GM18867 (cell line): ENCODE results near the gene TXNDC2.
"Not testable (repeated sequence)": the region's sequence is repeated elsewhere in the genome, so short reads cannot be mapped to it uniquely, and the experiment has no call there.

Experiments used
- ATAC-seq: cut with Tn5 transposase; IDR thresholded peaks from one replicate; pipeline ENCODE4 v1.9.1; 2021; ENCODE audit warnings: mild to moderate bottlenecking, moderate library complexity; ENCODE audit not compliant: unreplicated experiment

Gene TXNDC2

DNA sequence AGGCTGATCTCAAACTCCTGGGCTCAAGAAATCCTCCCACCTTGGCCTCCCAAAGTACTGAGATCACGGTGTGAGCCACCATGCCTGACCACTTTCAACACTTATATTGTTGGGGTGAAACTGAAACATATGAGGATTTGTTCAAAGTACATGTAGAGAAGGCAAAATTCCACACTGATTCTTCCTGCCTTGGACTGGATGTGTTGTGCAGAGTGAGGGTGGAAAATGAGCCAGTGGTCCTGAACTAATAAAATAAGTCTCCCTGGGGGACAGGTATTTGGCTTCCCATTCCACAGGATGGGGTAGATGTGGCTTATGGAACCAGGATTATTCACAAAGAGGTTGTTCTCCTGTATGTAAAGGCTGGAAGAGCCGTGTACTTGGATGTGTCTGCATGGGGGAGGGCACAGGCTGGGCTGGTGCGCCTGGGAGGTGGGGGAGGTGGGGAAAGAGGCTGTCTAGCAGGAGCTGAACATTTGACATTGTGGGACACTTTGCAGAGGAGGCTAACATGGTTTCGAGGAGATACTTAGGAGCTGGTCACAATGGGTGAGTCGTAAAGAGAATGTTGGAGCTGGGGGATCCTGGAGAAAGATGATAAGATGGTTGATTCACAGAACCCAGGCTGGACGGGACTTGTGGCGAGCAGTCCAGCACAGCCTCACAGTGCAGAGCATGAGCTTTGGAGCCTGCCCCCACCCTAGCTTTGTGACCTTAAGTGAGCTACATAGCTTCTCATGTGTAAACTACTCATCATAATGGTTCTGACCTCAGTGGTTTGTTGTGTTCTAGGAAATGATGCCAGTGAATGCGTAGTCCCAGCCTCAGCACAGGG, at the start of gene TXNDC2:
Gene TXNDC2, plus strand, starts transcription at position 804 of the 835 bp plus-strand sequence. CDS start 708 bp downstream, outside the sequence.
- no peak for ATAC-seq

DNA sequence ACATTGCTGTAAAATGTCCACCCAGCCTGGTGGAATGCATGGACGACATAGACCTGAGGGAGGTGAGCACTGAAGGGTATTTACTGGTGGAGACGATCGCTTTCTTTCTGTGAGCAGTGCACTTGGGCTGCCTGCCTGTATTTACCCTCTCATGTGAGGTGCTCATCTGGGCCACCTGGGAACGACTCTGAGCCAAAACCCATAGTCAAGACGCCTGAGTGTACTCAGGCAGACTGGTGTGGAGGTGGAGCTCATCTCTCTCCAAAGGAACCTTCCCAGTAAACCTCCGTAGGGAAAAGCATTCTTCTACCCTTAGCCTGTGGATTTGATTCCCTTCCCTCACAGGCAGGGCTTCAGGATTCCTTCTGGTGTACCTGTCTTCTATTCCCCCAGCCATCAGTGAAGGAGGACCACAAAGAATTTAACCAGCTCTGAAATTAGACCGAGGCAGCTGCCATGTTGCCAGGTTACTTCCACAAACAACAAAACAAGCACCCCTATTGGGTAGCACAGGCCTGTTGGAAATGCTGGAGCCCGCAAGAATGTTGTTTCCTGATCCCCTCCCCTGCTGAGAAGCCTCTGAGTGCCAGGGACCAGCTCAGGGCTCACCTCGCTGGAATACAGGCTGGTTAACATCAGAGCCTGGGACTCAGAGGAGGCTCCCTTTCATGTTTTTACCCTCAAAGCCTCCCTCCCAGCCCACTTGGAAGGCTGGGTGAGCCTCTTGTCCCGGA, 47.5 kb upstream of the TXNDC2 start:
- ATAC-seq, result no peak

DNA sequence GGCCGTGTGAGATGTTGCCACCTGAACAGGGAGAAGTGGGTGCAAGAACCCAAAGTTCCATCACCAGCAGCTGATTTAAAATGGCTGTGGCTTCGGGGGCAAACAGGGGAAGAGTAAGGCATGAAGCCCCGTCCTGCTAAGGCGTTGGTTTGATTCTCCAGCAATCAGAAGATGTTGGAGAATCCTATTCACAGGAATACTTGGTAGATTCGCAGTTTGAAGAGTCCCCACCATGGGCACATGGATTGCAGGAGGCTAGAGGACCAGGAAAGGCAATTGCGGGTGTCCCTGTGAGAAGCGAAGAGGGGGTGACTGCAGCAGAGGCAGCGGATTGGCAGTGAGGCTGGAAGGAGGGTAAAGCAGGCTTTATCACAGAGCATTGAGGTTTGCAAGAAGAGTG, 46.6 kb upstream of the TXNDC2 start:
- ATAC-seq, result no peak

DNA sequence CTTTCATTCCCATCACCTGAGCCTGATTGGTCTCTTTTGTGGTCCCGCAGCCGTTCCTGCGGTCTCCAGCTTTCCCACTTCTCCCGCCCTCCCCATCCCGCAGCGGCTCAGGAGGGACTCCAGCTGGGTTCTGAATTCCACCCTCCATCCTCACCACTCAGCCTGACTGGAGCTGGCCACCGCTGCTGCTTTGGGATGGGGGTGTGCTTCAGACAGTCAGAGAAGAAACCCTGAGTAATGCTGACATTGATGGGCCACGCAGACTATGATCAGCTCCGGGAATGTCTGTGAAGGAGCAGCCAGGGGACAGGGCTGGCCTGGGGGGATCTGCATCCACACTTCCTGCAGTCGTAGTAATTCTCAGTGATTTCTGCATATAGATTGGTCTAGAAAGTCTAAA, 45.9 kb upstream of the TXNDC2 start:
- no peak for ATAC-seq

DNA sequence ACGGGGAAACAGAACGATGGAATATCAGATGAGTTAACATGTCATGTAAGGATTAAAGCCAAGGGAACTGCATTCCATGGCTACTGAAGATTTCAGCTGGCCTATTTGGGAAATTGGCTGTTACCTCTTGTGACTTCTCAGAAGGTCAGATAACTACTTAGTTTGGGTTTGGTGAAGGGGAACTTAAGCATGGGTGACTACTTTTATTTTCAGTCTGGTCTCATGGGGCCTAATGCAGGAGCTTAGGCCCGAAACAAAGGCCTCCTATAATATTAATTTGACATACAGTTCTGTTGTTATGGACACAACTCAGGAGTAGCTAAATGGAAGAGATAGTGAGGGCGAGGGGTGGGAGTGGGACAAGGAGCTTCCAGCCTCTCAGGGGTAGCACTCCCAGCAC, 44.0 kb upstream of the TXNDC2 start:
- ATAC-seq, result no peak

DNA sequence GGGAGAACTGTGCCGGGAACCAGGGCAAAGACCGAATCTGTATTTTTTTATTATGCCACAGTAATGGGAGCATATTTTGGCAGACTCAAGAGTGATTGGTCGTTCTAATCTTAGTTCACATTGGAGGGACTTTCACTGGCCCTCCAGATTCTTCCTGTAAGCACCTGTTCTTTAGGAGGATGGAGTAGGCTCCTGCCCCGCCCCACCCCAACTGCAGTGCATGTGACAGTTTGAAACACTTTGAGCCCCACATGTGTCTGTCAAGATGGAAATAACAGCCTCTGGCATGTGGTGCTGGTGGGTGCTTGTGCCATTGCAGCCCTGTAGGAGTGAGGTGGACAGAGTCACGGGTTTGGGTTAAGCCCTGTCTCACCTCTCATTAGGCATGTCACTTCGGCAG, 43.3 kb upstream of the TXNDC2 start:
- ATAC-seq, result no peak

DNA sequence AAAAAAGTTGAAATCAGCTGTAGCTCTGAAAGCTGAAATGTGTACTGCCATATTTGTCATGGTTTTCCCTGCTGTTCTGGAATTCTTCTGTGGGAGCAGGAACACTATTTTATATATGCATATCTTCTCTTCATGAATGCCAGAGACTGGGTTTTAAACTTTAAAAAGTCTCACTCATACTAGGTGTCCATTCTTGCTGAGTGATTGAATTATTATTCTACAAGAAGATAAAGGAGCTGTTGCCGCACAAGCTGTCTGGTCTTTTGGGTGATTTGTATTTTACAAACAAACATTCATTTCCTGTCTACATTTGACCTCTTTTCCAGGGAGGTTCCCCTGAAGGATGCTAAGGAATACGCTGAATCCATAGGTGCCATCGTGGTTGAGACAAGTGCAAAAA, 40.5 kb upstream of the TXNDC2 start:
- no peak for ATAC-seq

DNA sequence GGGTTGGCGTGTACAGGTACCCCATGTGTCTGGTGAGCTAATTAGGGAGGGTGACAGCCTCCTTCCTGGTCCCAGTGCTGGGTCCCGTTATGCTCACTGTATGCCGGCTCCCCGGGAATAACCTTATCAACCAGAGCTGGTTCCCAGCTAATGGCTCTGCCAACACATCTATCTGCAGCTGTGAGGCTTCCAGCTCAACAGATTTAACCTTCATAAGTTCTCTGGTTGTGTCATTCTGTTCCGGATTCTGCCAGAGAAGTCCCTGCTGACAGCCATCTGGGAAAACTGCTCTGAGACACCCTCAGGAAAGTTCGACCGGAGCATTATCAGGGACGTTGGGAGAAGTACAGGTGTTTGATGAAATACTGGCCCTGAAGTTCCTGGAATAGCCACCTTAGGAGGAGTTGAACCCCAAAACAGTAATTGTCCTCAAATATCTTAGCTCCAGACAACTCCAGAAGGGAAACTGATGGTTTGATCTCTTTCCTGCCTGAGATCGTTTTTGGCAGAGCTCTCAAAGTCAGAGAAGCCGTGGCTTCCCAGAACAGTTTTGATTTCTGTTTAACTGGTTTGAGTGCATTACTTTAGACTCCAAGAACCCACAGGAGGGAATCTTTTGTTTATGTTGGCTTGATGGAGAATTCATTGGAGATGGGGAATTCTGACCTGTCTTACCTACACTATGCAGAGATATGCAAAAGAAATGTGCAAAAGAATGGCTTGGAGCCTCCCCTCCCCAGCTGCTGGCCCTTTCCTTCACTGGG, 39.4 kb upstream of the TXNDC2 start:
- ATAC-seq, result no peak

DNA sequence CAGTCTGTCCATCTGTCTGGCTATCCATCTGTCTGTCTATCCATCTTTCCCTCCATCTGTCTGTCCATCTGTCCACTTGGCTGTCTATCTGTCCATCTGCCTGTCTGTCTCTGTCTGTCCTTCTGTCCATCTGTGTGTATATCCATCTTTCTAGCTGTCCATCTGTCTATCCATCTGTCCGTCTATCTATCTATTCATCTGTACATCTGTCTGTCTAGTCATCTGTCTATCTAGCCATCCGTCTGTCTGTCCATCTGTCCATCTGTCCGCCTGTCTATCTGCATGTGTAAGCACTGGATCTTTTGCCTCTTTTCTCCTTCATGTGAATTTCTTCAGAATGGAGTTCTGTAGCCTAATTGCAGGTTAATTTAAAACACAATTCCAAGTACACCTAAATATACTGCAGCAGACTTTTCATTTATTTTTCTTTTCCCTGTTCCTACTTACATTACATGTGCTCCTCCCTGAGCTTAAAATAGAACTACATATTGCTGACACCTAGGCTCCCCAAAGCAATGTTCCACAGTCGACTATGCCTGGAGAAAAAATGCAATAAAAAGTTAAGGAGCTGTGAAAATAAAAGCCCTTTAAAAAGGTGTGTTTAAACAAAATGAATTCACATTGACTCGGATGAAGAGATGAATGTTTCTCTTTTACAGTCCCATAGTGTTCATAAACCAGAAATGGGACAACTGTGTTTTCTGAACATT, 37.4 kb upstream of the TXNDC2 start:
- no peak for ATAC-seq

DNA sequence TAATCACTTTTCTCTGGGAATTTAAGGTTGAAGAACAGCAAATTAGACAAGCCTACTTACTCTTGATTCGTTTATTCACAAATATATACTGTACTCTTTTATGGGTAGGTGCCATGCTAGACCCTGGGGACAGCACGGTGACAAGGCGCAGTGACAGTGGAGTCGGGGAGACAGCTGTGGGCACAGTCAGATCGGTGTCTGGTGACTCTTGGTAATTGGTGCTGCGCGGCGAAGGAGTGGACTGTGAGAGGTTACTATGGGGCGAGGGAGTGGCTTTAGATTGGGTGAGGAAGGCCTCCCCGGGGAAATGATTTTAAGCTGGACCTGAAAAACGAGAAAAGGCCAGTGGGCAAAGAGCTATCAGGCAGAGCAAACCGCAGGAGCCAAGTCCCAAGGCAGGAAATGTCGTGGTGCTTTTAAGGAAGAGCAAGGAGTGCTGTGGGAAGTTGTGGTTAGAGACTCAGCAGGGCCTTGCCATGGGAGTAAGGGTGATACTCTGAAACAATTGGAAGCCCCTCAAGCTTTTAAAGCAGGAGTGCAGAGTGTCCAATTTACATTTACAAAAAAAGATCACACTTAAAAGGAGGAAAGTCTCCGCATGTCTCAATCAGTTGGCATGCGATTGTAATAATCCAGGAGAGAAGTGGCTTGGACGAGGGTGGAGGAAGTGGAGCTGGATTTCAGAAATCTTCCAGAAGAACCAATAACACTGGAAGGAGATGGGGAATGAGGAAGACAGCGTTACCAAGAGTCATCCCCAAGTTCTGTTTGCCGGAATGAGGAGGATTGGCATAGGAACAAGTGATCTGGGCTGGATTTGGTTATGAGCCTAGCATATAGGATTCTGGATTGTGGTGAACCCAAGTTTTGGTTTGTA, 36.1 kb upstream of the TXNDC2 start:
- ATAC-seq, result no peak

DNA sequence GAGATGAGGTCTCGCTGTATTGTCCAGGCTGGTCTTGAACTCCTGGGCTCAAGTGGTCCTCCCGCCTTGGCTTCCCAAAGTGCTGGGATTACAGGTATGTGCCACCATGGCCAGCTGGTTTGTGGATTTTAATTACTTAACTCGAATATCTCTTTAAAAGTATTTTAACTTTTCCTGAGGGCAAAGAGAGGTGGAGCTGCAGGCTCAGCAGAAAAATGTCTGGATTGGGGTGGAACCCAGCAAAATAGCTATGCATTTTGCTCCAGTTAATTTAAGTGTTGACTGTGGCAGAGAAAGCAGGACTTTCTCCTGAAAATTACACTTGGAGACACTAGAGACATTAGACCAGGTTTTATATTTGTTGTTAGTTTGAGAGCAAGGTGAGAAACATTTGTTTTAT, 35.5 kb upstream of the TXNDC2 start:
- no peak for ATAC-seq

DNA sequence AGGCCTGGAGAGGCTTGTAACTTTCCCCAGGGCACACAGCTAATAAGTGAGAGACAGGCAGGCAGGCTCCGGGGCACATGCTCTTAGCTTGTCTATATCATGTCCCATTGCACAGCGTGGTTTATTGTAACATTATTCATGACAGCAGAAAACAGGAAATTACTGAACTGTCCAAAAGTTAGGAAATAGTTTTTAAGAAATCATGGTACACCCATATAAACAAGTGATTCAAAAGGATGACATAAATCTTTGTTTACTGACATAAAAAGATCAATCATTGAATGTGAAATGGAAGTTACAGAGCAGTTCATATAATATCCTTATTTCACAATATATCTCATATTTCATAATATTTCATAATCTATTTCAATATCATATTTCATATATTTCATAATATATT, 34.3 kb upstream of the TXNDC2 start:
- no peak for ATAC-seq

DNA sequence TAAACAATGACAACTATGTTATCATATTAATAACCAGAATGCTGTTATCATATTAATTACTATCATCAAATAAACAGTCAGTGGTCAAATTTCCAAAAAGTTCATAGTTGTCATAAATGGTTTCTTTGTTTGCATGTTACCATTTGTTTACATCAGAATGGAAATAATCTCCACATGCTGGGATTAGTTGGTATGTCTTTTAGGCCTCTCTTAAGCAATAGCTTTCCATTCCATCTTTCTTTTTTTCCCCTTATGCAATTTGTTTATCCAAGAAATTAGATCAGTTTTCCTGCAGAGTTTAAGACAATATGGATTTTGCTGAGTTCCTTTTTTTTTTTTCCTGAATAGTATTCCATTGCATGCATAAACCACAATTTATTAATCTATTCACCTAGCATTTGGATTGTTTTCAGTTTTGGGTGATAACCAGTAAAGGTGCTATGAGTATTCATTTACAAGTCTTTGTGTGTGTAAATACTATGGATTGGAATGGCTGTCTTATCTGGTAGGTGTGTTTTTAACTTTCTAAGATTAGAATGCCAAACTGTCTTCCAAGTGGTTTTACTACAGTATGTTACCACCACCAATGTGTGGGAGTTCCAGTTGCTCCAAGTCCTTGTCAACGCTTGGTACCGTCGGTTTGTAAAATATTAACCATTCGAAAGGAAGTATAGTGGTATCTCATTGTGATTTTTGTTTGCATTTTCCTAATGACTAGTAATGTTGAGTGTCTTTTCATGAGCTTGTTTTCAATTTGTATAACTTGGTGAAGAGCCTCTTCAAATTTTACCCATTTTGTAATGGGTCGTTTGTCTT, 33.3 kb upstream of the TXNDC2 start:
- no peak for ATAC-seq

DNA sequence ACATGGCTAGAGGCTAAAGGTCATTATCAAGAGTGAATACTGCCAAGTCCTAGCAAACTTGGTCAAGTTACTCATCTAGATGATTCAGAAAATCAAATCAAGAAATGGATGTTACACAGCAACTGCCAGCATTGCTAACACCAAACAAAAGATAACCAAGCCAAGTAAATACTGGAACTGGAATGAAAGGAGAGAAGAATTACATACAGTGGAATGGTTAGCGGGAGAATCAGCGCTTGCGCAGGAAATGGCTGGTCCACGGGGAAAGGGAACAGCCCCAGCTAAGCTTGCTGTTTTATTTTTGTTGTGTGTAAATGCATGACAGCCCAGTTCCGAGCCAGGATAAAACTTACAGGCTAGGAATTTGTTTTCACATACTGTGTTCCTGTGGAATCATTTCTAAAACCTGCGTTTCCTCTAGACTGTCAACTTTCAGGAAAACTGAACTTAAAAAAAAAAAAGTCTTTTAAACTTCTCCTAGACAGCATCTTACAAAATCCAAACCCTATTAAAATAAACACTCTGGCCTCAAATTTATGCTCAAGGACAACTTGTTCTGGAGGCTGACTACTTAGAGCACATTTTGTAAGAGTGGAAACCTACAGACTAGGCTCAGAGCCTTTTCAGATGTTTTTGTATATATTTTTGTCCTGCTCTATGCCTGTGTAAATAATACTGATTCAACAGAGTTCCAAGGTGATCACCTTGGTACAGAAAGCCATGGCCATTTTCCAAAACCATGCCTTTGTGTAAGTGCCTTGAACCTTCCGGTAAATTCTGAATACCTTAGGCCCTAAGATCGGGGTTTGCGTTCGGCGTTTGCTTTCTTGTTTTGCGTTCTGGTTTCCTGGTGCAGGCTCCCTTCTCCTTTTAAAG, 30.7 kb upstream of the TXNDC2 start:
- no peak for ATAC-seq

DNA sequence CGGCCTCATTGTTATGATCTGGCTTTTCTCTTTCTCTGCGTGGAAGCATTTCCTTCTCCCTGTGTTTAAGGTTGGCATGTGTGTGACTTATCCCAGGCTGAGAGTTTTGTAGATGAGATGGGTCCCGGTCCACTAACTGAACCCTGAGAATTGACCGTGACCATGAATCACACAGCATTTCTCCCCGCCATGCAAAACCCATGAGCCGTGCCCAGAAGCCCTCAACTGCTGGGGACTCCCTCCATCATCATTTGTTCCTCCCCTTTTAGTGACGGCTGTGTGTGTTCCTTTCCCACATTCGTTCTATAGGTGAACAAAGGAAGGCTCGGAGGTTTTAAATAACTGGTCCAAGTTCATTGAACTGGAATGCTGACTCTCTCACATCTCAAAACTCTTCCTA, 30.1 kb upstream of the TXNDC2 start:
- ATAC-seq, result no peak

DNA sequence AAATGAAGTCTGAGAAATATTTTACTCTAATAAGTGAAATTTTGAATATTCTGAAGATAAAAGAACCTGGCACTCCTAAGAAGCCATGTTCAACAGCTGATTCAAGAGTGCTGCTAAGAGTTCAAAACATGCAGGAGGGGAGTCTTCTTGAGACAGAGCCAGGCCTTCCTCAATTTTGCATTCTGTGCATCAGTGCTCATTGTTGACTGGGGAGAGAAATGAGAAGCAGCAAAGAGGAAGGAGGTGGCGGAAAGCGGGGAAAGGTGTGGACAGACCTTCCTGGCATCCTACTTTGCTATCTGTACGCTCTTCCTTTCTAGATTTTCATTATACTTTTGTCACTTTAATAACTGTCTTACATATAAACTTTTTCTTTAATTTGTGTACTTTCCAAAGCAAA, 29.7 kb upstream of the TXNDC2 start:
- no peak for ATAC-seq

DNA sequence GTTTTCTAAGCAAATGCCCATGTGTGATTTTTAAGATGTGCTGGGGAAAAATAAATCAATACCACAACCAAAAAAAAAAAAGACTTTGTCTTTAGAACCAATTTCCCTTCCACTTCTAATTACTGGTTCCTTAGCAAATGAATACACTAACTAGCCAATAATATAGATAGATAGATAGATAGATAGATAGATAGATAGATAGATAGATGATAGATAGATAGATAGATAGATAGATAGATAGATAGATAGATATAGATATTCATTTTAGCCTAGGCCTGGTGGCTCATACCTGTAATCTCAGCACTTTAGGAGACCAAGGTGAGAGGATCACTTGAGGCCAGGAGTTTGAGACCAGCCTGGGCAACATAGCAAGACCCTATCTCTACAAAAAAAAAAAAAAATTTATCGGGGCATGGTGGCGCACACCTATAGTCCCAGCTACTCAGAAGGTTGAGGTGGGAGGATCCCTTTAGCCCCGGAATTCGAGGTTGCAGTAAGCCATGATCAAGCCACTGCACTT, 28.2 kb upstream of the TXNDC2 start:
- ATAC-seq, result not testable (repeated sequence)

DNA sequence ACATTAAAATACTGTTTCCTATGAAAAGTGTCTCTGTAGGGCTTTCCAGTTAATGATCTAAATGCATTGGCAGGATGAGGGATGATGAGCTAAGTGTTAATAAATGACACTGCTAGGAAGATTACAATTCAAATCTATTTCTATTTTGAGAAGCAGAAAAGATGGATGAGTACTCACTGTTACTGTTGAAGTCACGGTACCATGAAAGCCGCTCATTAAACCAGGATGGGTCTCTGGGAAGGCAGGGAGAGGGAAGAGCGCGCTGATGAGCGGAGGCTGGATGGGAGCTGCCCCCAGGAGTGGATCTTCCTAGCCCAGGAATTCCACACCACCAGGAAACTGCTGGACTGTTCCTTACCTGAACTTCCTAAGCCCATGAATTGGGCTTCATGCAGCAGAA, 27.1 kb upstream of the TXNDC2 start:
- ATAC-seq, result no peak
